ENCODE results near the gene WSCD2. TPM values are rescaled to one million over a fixed set of nuclear protein-coding genes. Genes with fewer than 3 reads are reported as not detected.

WSCD2 gene
- polyA plus RNA-seq, 1 donor (not counting 4 experiments of a cell fraction or from before 2014, with no cell fraction given), result not detected

GRCh38 chr12:108080363-108080762 lies 48.7 kb upstream of the WSCD2 start:
- Histone ChIP-seq H3K27me3 (ENCODE audit: control insufficient read depth, extremely low read depth, insufficient read depth, low read length) (no peaks in the 10 kb centered on the region), H3K79me2 (ENCODE audit: control insufficient read depth, insufficient read depth, low read length) (no peaks in the 10 kb centered on the region), H3K9ac (ENCODE audit: control insufficient read depth, extremely low read depth, insufficient read depth, low read length) (no peak overlapping the region), H3K36me3 (ENCODE audit: control insufficient read depth in 2 of 2, extremely low read depth in 1 of 2, insufficient read depth in 2 of 2, low read length in 2 of 2) (no peaks in the 10 kb centered on the region), H3K4me2 (ENCODE audit: control insufficient read depth, extremely low read depth, insufficient read depth, low read depth, low read length) (no peak overlapping the region), H4K20me1 (ENCODE audit: control insufficient read depth, extremely low read depth, insufficient read depth, low read length) (no peaks in the 10 kb centered on the region), H2AFZ (ENCODE audit: control insufficient read depth, low read length) (no peak overlapping the region), H3K4me3 (ENCODE audit: control insufficient read depth in 2 of 3, extremely low read depth in 1 of 3, insufficient read depth in 2 of 3, low read depth in 1 of 3, low read length in 3 of 3) (no peak overlapping the region), H3K9me3 (ENCODE audit: control insufficient read depth, low read depth, low read length) (no peaks in the 10 kb centered on the region), H3K4me1 (ENCODE audit: control insufficient read depth, extremely low read depth, insufficient read depth, low read length) (no peaks in the 10 kb centered on the region), H3K27ac (ENCODE audit: control insufficient read depth, insufficient read depth, low read length) (no peak overlapping the region), H3K9me1 (ENCODE audit: control insufficient read depth, extremely low read depth, insufficient read depth, low read length) (no peaks in the 10 kb centered on the region)
- dilution Hi-C loops (cut with MboI; ENCODE audit: extremely low pct_ligation_motif_present, low sequenced_read_pairs), result loop anchor here (10.0 kb wide), 1 partner anchor 64 kb away; no protein-coding TSS in a partner anchor
- TF ChIP-seq EZH2 (IDR thresholded peaks at IDR 0.05; ENCODE audit: low read length) (no peak), CTCF (optimal IDR thresholded peaks at IDR 0.05 in 1 of 3, IDR thresholded peaks at IDR 0.05 in 1 of 3, conservative IDR thresholded peaks at IDR 0.05 in 1 of 3; ENCODE audit: extremely low read depth in 1 of 3, insufficient read depth in 2 of 3, low read length in 3 of 3) (no peak)
- no peak for DNase-seq (ENCODE audit: low read depth, low spot score)
- no peak for FAIRE-seq

GRCh38 chr12:108082485-108082884 lies 46.6 kb upstream of the WSCD2 start:
- no peaks in the 10 kb centered on the region for H3K79me2 ChIP-seq (ENCODE audit: control insufficient read depth, insufficient read depth, low read length)
- no peaks in the 10 kb centered on the region for H4K20me1 ChIP-seq (ENCODE audit: control insufficient read depth, extremely low read depth, insufficient read depth, low read length)
- no peaks in the 10 kb centered on the region for H3K9me1 ChIP-seq (ENCODE audit: control insufficient read depth, extremely low read depth, insufficient read depth, low read length)
- no peaks in the 10 kb centered on the region for H3K36me3 ChIP-seq (ENCODE audit: control insufficient read depth in 2 of 2, extremely low read depth in 1 of 2, insufficient read depth in 2 of 2, low read length in 2 of 2)
- dilution Hi-C loops (cut with MboI; ENCODE audit: extremely low pct_ligation_motif_present, low sequenced_read_pairs), result loop anchor here (10.0 kb wide), 1 partner anchor 62 kb away; no protein-coding TSS in a partner anchor
- DNase-seq (ENCODE audit: low read depth, low spot score) (no peak), FAIRE-seq (no peak)
- H3K27me3 ChIP-seq (ENCODE audit: control insufficient read depth, extremely low read depth, insufficient read depth, low read length), result no peaks in the 10 kb centered on the region
- no peak for TF ChIP-seq CTCF (optimal IDR thresholded peaks at IDR 0.05 in 1 of 3, IDR thresholded peaks at IDR 0.05 in 1 of 3, conservative IDR thresholded peaks at IDR 0.05 in 1 of 3; ENCODE audit: extremely low read depth in 1 of 3, insufficient read depth in 2 of 3, low read length in 3 of 3)
- no peak for TF ChIP-seq EZH2 (IDR thresholded peaks at IDR 0.05; ENCODE audit: low read length)
- H3K4me2 ChIP-seq (ENCODE audit: control insufficient read depth, extremely low read depth, insufficient read depth, low read depth, low read length), result no peak overlapping the region
- H2AFZ ChIP-seq (ENCODE audit: control insufficient read depth, low read length), result no peak overlapping the region
- H3K9ac ChIP-seq (ENCODE audit: control insufficient read depth, extremely low read depth, insufficient read depth, low read length), result no peak overlapping the region
- H3K4me1 ChIP-seq (ENCODE audit: control insufficient read depth, extremely low read depth, insufficient read depth, low read length), result no peaks in the 10 kb centered on the region
- no peak overlapping the region for H3K27ac ChIP-seq (ENCODE audit: control insufficient read depth, insufficient read depth, low read length)
- H3K9me3 ChIP-seq (ENCODE audit: control insufficient read depth, low read depth, low read length), result no peaks in the 10 kb centered on the region
- H3K4me3 ChIP-seq (ENCODE audit: control insufficient read depth in 2 of 3, extremely low read depth in 1 of 3, insufficient read depth in 2 of 3, low read depth in 1 of 3, low read length in 3 of 3), result no peak overlapping the region
